IMR-90 (cell line): ENCODE results near the gene SPHK2. TPM values are rescaled to one million over a fixed set of nuclear protein-coding genes. Genes with fewer than 3 reads are reported as not detected.

Experiments
- ATAC-seq: fragments of 200-7000 bp; cut with Tn5 transposase; 2 replicates; pipeline ENCODE4 v1.9.1; 2020; ENCODE audit warnings: low read depth, mild to moderate bottlenecking, moderate library complexity
- BruUV-seq: library from RNA; stranded (reverse); fragments of 400-500 nt; replicated peaks from 2 replicates; lab custom pipeline; 2021; lab: Mats Ljungman, UMichigan
- CTCF ChIA-PET: fragments of 300-600 bp; formaldehyde crosslinking; extraction: SDS; loops from one replicate; lab custom pipeline; 2021; ENCODE audit warnings: antibody characterized with exemption; lab: Yijun Ruan, JAX
- POLR2A ChIA-PET: fragments of 300-600 bp; sonication (Branson Sonifier 250); formaldehyde crosslinking; loops from one replicate; lab custom pipeline; 2022; ENCODE audit warnings: antibody characterized with exemption; ENCODE audit not compliant: unreplicated experiment; lab: Charles Lee
- DNase-seq: peaks from one replicate; pipeline ENCODE4 v3.0.0; 2013
- H2AFZ ChIP-seq: replicated peaks from 2 replicates; pipeline ENCODE3; 2013; ENCODE audit warnings: low read length, mild to moderate bottlenecking; ENCODE audit not compliant: poor library complexity
- H2AK5ac ChIP-seq: 2 replicates; pipeline ENCODE4 v1.6.1; 2013; ENCODE audit warnings: low read depth, low read length, inconsistent platforms
- H2AK9ac ChIP-seq: replicated peaks from 2 replicates; pipeline ENCODE3; 2013; ENCODE audit warnings: mild to moderate bottlenecking, low read depth, low read length, moderate library complexity; ENCODE audit not compliant: poor library complexity
- H2BK120ac ChIP-seq: 2 replicates; pipeline ENCODE4 v1.6.1; 2013; ENCODE audit warnings: low read depth, low read length, inconsistent platforms
- H2BK15ac ChIP-seq: 3 replicates; pipeline ENCODE4 v1.6.1; 2013; ENCODE audit warnings: low read depth, low read length, inconsistent platforms
- H2BK20ac ChIP-seq: 2 replicates; pipeline ENCODE4 v1.6.1; 2013; ENCODE audit warnings: low read depth, mild to moderate bottlenecking, inconsistent platforms, low read length, moderate library complexity
- H2BK5ac ChIP-seq: 2 replicates; pipeline ENCODE4 v1.6.1; 2013; ENCODE audit warnings: mild to moderate bottlenecking, low read depth, low read length, inconsistent platforms; ENCODE audit not compliant: poor library complexity, severe bottlenecking
- H3K14ac ChIP-seq: replicated peaks from 2 replicates; pipeline ENCODE4 v1.6.1; 2013; ENCODE audit warnings: low read depth, low read length, inconsistent platforms
- H3K18ac ChIP-seq: 2 replicates; pipeline ENCODE4 v1.6.1; 2013; ENCODE audit warnings: low read depth, low read length, control low read depth
- H3K23ac ChIP-seq: 2 replicates; pipeline ENCODE4 v1.6.1; 2013; ENCODE audit warnings: low read depth, low read length, inconsistent platforms
- H3K27ac ChIP-seq: 2 replicates; pipeline ENCODE4 v1.5.1; 2013; ENCODE audit warnings: mild to moderate bottlenecking, control low read depth, low read length; ENCODE audit not compliant: insufficient read depth
- H3K27me3 ChIP-seq: 2 replicates; pipeline ENCODE4 v1.6.1; 2013; ENCODE audit warnings: low read length; ENCODE audit not compliant: control insufficient read depth, insufficient read depth
- H3K36me3 ChIP-seq: 2 replicates; pipeline ENCODE4 v1.6.1; 2013; ENCODE audit warnings: low read length, mixed read lengths; ENCODE audit not compliant: control insufficient read depth, insufficient read depth
- H3K4ac ChIP-seq: 2 replicates; pipeline ENCODE4 v1.6.1; 2013; ENCODE audit warnings: low read depth, low read length, inconsistent platforms
- H3K4me1 ChIP-seq: 2 replicates; pipeline ENCODE4 v1.6.1; 2013; ENCODE audit warnings: low read length, mixed read lengths; ENCODE audit not compliant: control insufficient read depth, insufficient read depth
- H3K4me2 ChIP-seq: 2 replicates; pipeline ENCODE4 v1.6.1; 2013; ENCODE audit warnings: low read depth, mild to moderate bottlenecking, control low read depth, low read length, moderate library complexity
- H3K4me3 ChIP-seq: 2 replicates; pipeline ENCODE4 v1.5.1; 2013; ENCODE audit warnings: low read depth, mild to moderate bottlenecking, control low read depth, low read length, moderate library complexity; ENCODE audit not compliant: insufficient read depth
- H3K56ac ChIP-seq: 2 replicates; pipeline ENCODE4 v1.6.1; 2013; ENCODE audit warnings: low read length, inconsistent platforms; ENCODE audit not compliant: insufficient read depth; ENCODE audit errors: extremely low read depth
- H3K79me1 ChIP-seq, 2 experiments: 2 replicates each; pipeline ENCODE4 v1.6.1; 2013; ENCODE audit warnings: low read length in 2 of 2, inconsistent platforms in 1 of 2, low read depth in 1 of 2
- H3K9ac ChIP-seq: 2 replicates; pipeline ENCODE4 v1.6.1; 2013; ENCODE audit warnings: low read depth, low read length, control low read depth
- H3K9me1 ChIP-seq: 2 replicates; pipeline ENCODE4 v1.6.1; 2013; ENCODE audit warnings: low read length, inconsistent platforms; ENCODE audit not compliant: insufficient read depth
- H3K9me3 ChIP-seq: 2 replicates; pipeline ENCODE4 v1.6.1; 2013; ENCODE audit warnings: low read length; ENCODE audit not compliant: control insufficient read depth, insufficient read depth
- H4K20me1 ChIP-seq: 2 replicates; pipeline ENCODE4 v1.6.1; 2013; ENCODE audit warnings: low read length, inconsistent platforms; ENCODE audit not compliant: insufficient read depth
- H4K5ac ChIP-seq: 2 replicates; pipeline ENCODE4 v1.6.1; 2013; ENCODE audit warnings: mild to moderate bottlenecking, low read depth, low read length, control low read depth
- H4K8ac ChIP-seq, 2 experiments: 2 replicates each; pipeline ENCODE4 v1.6.1; 2013; ENCODE audit warnings: low read depth in 2 of 2, low read length in 2 of 2, control low read depth in 1 of 2, inconsistent platforms in 1 of 2
- H4K91ac ChIP-seq: 2 replicates; pipeline ENCODE4 v1.6.1; 2013; ENCODE audit warnings: low read depth, low read length, inconsistent platforms; ENCODE audit not compliant: insufficient read depth
- BHLHE40 ChIP-seq: fragments of 150-350 bp; IDR thresholded peaks from 2 replicates; pipeline ENCODE4 v1.6.1; 2016; ENCODE audit warnings: mild to moderate bottlenecking, low read depth, low read length
- CEBPB ChIP-seq: IDR thresholded peaks from 2 replicates; pipeline ENCODE4 v1.6.1; 2012; ENCODE audit warnings: low read depth, low read length, improper control_type of control experiment
- CHD1 ChIP-seq: IDR thresholded peaks from 2 replicates; pipeline ENCODE4 v1.6.1; 2012; ENCODE audit warnings: low read depth, low read length, improper control_type of control experiment
- CTCF ChIP-seq: conservative IDR thresholded peaks from 2 replicates; pipeline ENCODE4 v1.5.1; 2012; ENCODE audit warnings: mild to moderate bottlenecking, low read depth, low read length, improper control_type of control experiment
- ELK1 ChIP-seq: fragments of 150-350 bp; IDR thresholded peaks from 2 replicates; pipeline ENCODE4 v1.6.1; 2016; ENCODE audit warnings: low read depth, mild to moderate bottlenecking, low read length, moderate library complexity, borderline replicate concordance
- FOS ChIP-seq: fragments of 150-350 bp; IDR thresholded peaks from 2 replicates; pipeline ENCODE4 v1.6.1; 2016; ENCODE audit warnings: low read depth, low read length
- MAFK ChIP-seq: IDR thresholded peaks from 2 replicates; pipeline ENCODE4 v1.6.1; 2012; ENCODE audit warnings: low read depth, low read length, improper control_type of control experiment
- MAZ ChIP-seq: IDR thresholded peaks from 2 replicates; pipeline ENCODE4 v1.6.1; 2012; ENCODE audit warnings: low read depth, mild to moderate bottlenecking, low read length, improper control_type of control experiment, moderate library complexity, borderline replicate concordance
- MXI1 ChIP-seq: IDR thresholded peaks from 2 replicates; pipeline ENCODE4 v1.6.1; 2012; ENCODE audit warnings: low read depth, mild to moderate bottlenecking, low read length, moderate library complexity, borderline replicate concordance
- NFE2L2 ChIP-seq: fragments of 150-350 bp; IDR thresholded peaks from 2 replicates; pipeline ENCODE4 v1.6.1; 2016; ENCODE audit warnings: low read depth, mild to moderate bottlenecking, low read length
- POLR2A ChIP-seq: IDR thresholded peaks from 2 replicates; pipeline ENCODE4 v1.6.1; 2012; ENCODE audit warnings: mild to moderate bottlenecking, low read depth, low read length
- RAD21 ChIP-seq: IDR thresholded peaks from 2 replicates; pipeline ENCODE4 v1.6.1; 2012; ENCODE audit warnings: low read length, improper control_type of control experiment
- RCOR1 ChIP-seq: IDR thresholded peaks from 2 replicates; pipeline ENCODE4 v1.6.1; 2012; ENCODE audit warnings: mild to moderate bottlenecking, low read length, improper control_type of control experiment; ENCODE audit not compliant: insufficient replicate concordance
- RFX5 ChIP-seq: IDR thresholded peaks from 2 replicates; pipeline ENCODE4 v1.8.0; 2012; ENCODE audit warnings: low read depth, mild to moderate bottlenecking, low read length, moderate library complexity
- SMC3 ChIP-seq: fragments of 150-350 bp; IDR thresholded peaks from 2 replicates; pipeline ENCODE4 v1.6.1; 2016; ENCODE audit warnings: low read depth, mild to moderate bottlenecking, antibody characterized with exemption, low read length, moderate library complexity
- USF2 ChIP-seq: fragments of 150-350 bp; IDR thresholded peaks from 2 replicates; pipeline ENCODE4 v1.6.1; 2017; ENCODE audit warnings: mild to moderate bottlenecking, antibody characterized with exemption, low read length, low read depth
- WGBS, 2 experiments: methylation state at CpG; one replicate each; pipeline versions ENCODE4 v1.1.5 to v1.1.7; 2013; ENCODE audit warnings: missing lambda C conversion rate in 2 of 2; ENCODE audit not compliant: insufficient read length in 1 of 2; ENCODE audit errors: extremely low coverage in 2 of 2; 5-methylcytosine and 5-hydroxymethylcytosine counted together
- dilution Hi-C: fragments of 300-500 bp; cut with HindIII; formaldehyde crosslinking; loops from one replicate; pipeline ENCODE4 v1.14.3; 2018; ENCODE audit warnings: low sequenced_read_pairs; ENCODE audit not compliant: unreplicated experiment
- in situ Hi-C: fragments of 300-500 bp; cut with MboI; formaldehyde crosslinking; loops from 3 replicates; pipeline ENCODE4 v1.14.3; 2019; ENCODE audit warnings: low sequenced_read_pairs, inconsistent platforms, mixed read lengths
- intact Hi-C: fragments of 100-400 bp; cut with micrococcal nuclease; formaldehyde crosslinking; loops from 2 replicates; pipeline ENCODE4 v1.10.0; 2022
- polyA plus RNA-seq, 3 experiments: library from polyadenylated mRNA; depleted of rRNA; stranded (reverse); fragments of >200 nt; gene quantifications; 2 replicates each; pipeline ENCODE4 v1.2.3, GENCODE V29; 2012; ENCODE audit warnings: low replicate concordance in 1 of 3
- total RNA-seq: library from RNA; depleted of rRNA; stranded (reverse); fragments of >200 nt; gene quantifications from 2 replicates; pipeline ENCODE4 v1.2.3, GENCODE V29; 2012

Gene SPHK2
- total and polyA plus RNA-seq, 2 of the 4 experiments (the other 2 are of a cell fraction), result 1.6 to 9.9 TPM

- in situ Hi-C loops (no loop called here), intact Hi-C loops (no loop called here), dilution Hi-C loops (no loop called here)
- no TSS peak for BruUV-seq
- Histone ChIP-seq H3K9me3 (no peaks in the 10 kb centered on the region), H3K23ac (no peak overlapping the region), H3K27me3 (no peaks in the 10 kb centered on the region; the same call in 1 of the 2 replicates), H3K14ac (no peak overlapping the region), H3K18ac (no peak overlapping the region), H2AFZ (no peak overlapping the region), H3K9ac (no peak overlapping the region), H3K36me3 (no peaks in the 10 kb centered on the region), H4K8ac (no peak overlapping the region), H3K4me3 (no peak overlapping the region), H4K91ac (no peak overlapping the region), H4K5ac (no peak overlapping the region), H3K27ac (no peak overlapping the region), H3K9me1 (no peaks in the 10 kb centered on the region), H2BK15ac (no peak overlapping the region), H4K20me1 (no peaks in the 10 kb centered on the region), H3K4ac (no peak overlapping the region), H2AK9ac (peak overlapping the region; percentile 24), H3K79me1 (no peaks in the 10 kb centered on the region), H2AK5ac (no peak overlapping the region), H2BK120ac (no peak overlapping the region), H3K4me2 (no peak overlapping the region), H2BK5ac (no peak overlapping the region), H3K56ac (no peak overlapping the region), H2BK20ac (no peak overlapping the region), H3K4me1 (no peaks in the 10 kb centered on the region)
- TF ChIP-seq USF2 (no peak), ELK1 (no peak), SMC3 (no peak), MAFK (no peak), POLR2A (no peak), RAD21 (no peak), CEBPB (no peak), RFX5 (no peak), CTCF (no peak), FOS (no peak), BHLHE40 (no peak), RCOR1 (no peak), MXI1 (no peak), CHD1 (no peak), MAZ (no peak), NFE2L2 (no peak)
- CTCF ChIA-PET, result interaction anchor here (0.6 kb wide), 1 partner anchor 106 kb away, joined by 3 read pairs; no protein-coding TSS in a partner anchor
- ATAC-seq (no peak), DNase-seq (no peak)
- POLR2A ChIA-PET, result no interaction called here
- WGBS, 2 experiments, result 60% methylated on average over 1 of the region's 7 CpGs; no CpG with 5 or more reads in 1 of the 2 experiments
Observed at GRCh38 chr19:48607359-48607755, 11.9 kb upstream of the SPHK2 start.
